Activated T-cell treated with anti-CD3 and anti-CD28 coated beads, Interleukin-2, amount 50 U/mL, for 72 hours (primary cell): Measurements from ENCODE around the gene FRMD4B. TPM values are rescaled to one million over a fixed set of nuclear protein-coding genes. Genes with fewer than 3 reads are reported as not detected.

Experiments
- ATAC-seq, 2 donors: fragments of 150-1000 bp; cut with Tn5 transposase; replicated peaks in 1 of 2; 2 replicates each; pipeline ENCODE4 v1.10.0; 2021; ENCODE audit warnings: moderate library complexity in 2 of 2, mild to moderate bottlenecking in 1 of 2
- DNase-seq, 2 donors: peaks; one replicate each; pipeline ENCODE4 v3.0.0; 2021 to 2022; ENCODE audit warnings: mixed read lengths in 1 of 2
- H3K27ac Mint-ChIP-seq: one replicate; pipeline ENCODE4 v1.8.0; 2022; ENCODE audit warnings: mild to moderate bottlenecking, moderate library complexity, mixed read lengths
- H3K27me3 Mint-ChIP-seq: one replicate; pipeline ENCODE4 v1.8.0; 2022; ENCODE audit warnings: low read depth, mixed read lengths
- H3K36me3 Mint-ChIP-seq, 2 donors: one replicate each; pipeline ENCODE4 v1.8.0; 2022; ENCODE audit warnings: mixed read lengths in 2 of 2, mild to moderate bottlenecking in 1 of 2; ENCODE audit not compliant: insufficient read depth in 2 of 2
- H3K4me1 Mint-ChIP-seq: one replicate; pipeline ENCODE4 v1.8.0; 2022; ENCODE audit warnings: low read depth, mixed read lengths
- H3K4me3 Mint-ChIP-seq, 2 donors: one replicate each; pipeline ENCODE4 v1.8.0; 2022; ENCODE audit warnings: mild to moderate bottlenecking in 2 of 2, mixed read lengths in 2 of 2, moderate library complexity in 2 of 2
- H3K9me3 Mint-ChIP-seq, 2 donors: one replicate each; pipeline ENCODE4 v1.8.0; 2022; ENCODE audit warnings: mixed read lengths in 2 of 2
- total RNA-seq, 2 donors: library from RNA; stranded (reverse); gene quantifications; one replicate each; pipeline ENCODE4 v1.2.3, GENCODE V29; 2022

Gene FRMD4B
- total RNA-seq, 2 donors from 2014 or later: 40.4 to 77.7 TPM

DNA sequence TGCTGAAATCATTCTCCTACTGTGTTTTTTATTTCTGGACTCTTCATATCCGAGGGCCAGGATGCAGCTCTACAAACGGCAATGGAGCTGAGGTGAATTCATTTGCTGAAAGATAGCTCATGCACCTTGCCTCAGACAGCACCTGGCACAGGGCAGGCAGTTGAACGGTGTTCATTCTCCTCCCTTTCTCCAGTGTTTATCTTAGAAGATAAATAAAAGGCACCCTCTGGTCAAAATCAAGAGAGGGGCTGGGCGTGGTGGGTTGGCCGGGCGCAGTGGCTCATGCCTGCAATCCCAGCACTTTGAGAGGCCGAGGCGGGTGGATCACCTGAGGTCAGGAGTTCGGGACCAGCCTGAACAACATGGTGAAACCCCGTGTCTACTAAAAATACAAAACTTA is 184.2 kb downstream of the FRMD4B start:
- Mint-ChIP-seq H3K9me3 (no peaks in the 10 kb centered on the region), H3K4me3 (peak overlapping the region in 1 of 2 donors; percentile 34), H3K4me1 (peaks cover 90% of the 10 kb centered on the region), H3K27me3 (no peaks in the 10 kb centered on the region), H3K36me3 (peaks cover 15 to 18% of the 10 kb centered on the region in 2 donors), H3K27ac (no peak overlapping the region)
- ATAC-seq (no peak), DNase-seq (no peak)

DNA sequence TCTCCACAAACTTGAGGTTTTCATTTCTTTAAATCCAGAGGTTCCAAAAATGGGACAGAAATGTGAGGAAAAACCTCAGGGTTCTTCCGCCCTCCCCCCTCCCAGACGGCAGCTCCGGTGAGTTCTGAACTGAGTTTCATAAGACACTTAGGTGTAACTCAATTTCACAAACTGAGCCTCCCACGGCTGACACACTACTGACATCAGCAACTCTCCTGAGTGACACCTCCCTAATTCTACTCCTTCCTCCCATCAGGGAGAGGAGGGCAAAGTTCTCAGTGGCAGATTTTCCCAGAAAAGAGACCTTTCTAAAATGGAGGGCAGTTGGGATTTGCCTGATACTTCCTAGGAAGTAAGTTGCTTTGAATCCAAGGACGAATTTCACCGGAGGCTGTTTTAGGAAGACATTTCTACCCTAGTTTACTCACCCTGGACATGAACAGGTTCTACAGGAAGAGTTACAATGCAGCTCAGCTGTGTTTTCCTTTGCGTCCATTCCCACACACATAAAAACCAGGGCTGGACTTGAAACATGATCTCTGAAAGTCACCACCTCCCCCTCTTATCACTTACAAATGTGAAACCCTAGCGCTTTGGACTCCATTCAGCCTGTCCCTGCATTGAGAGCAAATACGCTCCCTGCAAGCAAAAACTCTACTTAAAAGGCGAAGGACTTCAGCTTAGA is 185.4 kb downstream of the FRMD4B start:
- peak overlapping the region; percentile 94 to 99 for H3K4me3 Mint-ChIP-seq
- peak overlapping the region; percentile 100 for H3K27ac Mint-ChIP-seq
- H3K36me3 Mint-ChIP-seq: peaks cover 18 to 25% of the 10 kb centered on the region in 2 donors
- DNase-seq (peak; percentile 56 to 68), ATAC-seq (peak; percentile 19 to 38)
- no peaks in the 10 kb centered on the region for H3K9me3 Mint-ChIP-seq
- no peaks in the 10 kb centered on the region for H3K27me3 Mint-ChIP-seq
- H3K4me1 Mint-ChIP-seq: peaks cover 84% of the 10 kb centered on the region

DNA sequence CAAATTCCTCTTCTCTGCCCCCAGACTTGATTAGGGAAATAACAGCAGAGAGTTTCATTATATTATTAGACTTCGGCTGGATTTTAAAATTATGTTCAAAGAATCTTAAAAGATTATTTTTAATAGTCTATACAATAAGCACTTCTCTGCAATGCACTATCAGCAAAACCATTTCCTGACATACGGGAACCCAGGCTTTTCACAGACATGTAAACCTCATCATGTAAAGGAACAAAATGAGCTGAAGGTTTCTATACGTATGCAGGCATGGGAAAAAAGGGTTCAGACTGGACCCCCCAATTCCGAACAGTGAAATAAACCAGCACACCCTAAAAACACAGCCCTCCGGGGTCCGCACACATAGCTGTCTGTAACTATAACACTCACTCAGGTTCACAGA is 185.9 kb downstream of the FRMD4B start:
- Mint-ChIP-seq H3K27ac (peak overlapping the region; percentile 100), H3K36me3 (peaks cover 21 to 31% of the 10 kb centered on the region in 2 donors), H3K4me3 (peak overlapping the region; percentile 94 to 99), H3K4me1 (peaks cover 78% of the 10 kb centered on the region), H3K27me3 (no peaks in the 10 kb centered on the region), H3K9me3 (no peaks in the 10 kb centered on the region)
- no peak for DNase-seq
- no peak for ATAC-seq

GRCh38 chr3:69197922-69198530 is 187.9 kb downstream of the FRMD4B start:
- no peaks in the 10 kb centered on the region for H3K27me3 Mint-ChIP-seq
- H3K27ac Mint-ChIP-seq: peak overlapping the region; percentile 100
- peaks cover 66% of the 10 kb centered on the region for H3K4me1 Mint-ChIP-seq
- H3K4me3 Mint-ChIP-seq: peak overlapping the region; percentile 94 to 99
- no peaks in the 10 kb centered on the region for H3K9me3 Mint-ChIP-seq
- DNase-seq (peak; percentile 44 to 49), ATAC-seq (peak; percentile 79 to 81)
- H3K36me3 Mint-ChIP-seq: peaks cover 33 to 45% of the 10 kb centered on the region in 2 donors

DNA sequence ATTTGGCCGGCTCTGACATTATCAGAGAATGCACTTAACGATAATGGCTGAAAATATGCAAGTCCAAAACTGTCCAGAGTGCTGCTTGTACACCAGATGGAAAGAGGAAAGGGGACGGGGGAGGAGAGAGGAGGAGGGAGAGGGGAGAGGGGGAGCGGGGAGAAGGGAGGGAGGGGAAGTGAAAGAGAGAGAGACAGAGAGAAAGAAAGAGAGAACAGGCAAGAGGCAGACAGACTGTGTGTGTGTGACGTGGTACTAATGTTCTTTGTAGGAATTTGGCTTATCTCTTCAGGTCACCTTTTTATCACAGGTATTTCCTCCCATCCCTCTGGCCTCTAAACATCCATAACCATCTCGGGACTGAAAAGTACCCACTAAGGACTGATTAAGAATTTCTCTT is 188.4 kb downstream of the FRMD4B start:
- DNase-seq (no peak), ATAC-seq (no peak)
- Mint-ChIP-seq H3K4me3 (peak overlapping the region; percentile 94 to 99), H3K4me1 (peaks cover 60% of the 10 kb centered on the region), H3K27ac (peak overlapping the region; percentile 85), H3K9me3 (no peaks in the 10 kb centered on the region), H3K27me3 (no peaks in the 10 kb centered on the region), H3K36me3 (peaks cover 33 to 48% of the 10 kb centered on the region in 2 donors)

GRCh38 chr3:69196876-69197275 is 189.0 kb downstream of the FRMD4B start:
- Mint-ChIP-seq H3K4me3 (peak overlapping the region; percentile 94 to 99), H3K27me3 (no peaks in the 10 kb centered on the region), H3K36me3 (peaks cover 33 to 52% of the 10 kb centered on the region in 2 donors), H3K27ac (peak overlapping the region; percentile 85), H3K4me1 (peaks cover 55% of the 10 kb centered on the region), H3K9me3 (no peaks in the 10 kb centered on the region)
- no peak for ATAC-seq
- DNase-seq: no peak

- DNase-seq: no peak
- H3K27me3 Mint-ChIP-seq: no peaks in the 10 kb centered on the region
- H3K36me3 Mint-ChIP-seq: peaks cover 39 to 67% of the 10 kb centered on the region in 2 donors
- H3K4me1 Mint-ChIP-seq: peaks cover 44% of the 10 kb centered on the region
- H3K27ac Mint-ChIP-seq: no peak overlapping the region
- H3K9me3 Mint-ChIP-seq: no peaks in the 10 kb centered on the region
- no peak for ATAC-seq
- no peak overlapping the region for H3K4me3 Mint-ChIP-seq
These were observed 191.3 kb downstream of the FRMD4B start for GRCh38 chr3:69194431-69195165.

DNA sequence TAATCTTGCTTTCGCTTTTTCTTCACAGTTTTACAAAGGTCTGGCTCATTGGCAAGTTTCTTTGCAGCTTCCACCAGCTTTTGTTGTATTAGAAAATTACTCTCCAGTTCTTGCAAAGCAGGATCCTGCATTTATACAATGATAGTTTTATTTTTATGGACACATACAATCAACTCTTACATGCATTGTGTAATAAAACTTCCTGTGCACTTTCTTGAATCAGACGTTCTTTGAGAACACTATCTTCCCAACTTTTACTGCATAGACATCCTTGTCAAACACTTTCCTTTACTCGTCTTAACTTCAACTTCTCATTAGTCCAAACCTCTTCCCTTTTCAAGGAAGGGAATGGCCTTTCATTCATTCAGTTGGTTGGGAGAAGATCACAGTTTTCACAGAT is 192.1 kb downstream of the FRMD4B start:
- peak overlapping the region; percentile 28 for H3K27ac Mint-ChIP-seq
- H3K27me3 Mint-ChIP-seq: no peaks in the 10 kb centered on the region
- no peaks in the 10 kb centered on the region for H3K9me3 Mint-ChIP-seq
- peaks cover 37% of the 10 kb centered on the region for H3K4me1 Mint-ChIP-seq
- H3K36me3 Mint-ChIP-seq: peaks cover 36 to 69% of the 10 kb centered on the region in 2 donors
- peak overlapping the region in 1 of 2 donors; percentile 30 for H3K4me3 Mint-ChIP-seq
- no peak for DNase-seq
- no peak for ATAC-seq

GRCh38 chr3:69191516-69191915 is 194.4 kb downstream of the FRMD4B start:
- peaks cover 14% of the 10 kb centered on the region for H3K4me1 Mint-ChIP-seq

GRCh38 chr3:69189487-69189886 is 196.4 kb downstream of the FRMD4B start:
- DNase-seq (no peak), ATAC-seq (no peak)
- Mint-ChIP-seq H3K27me3 (no peaks in the 10 kb centered on the region), H3K27ac (no peak overlapping the region), H3K4me3 (no peak overlapping the region), H3K9me3 (no peaks in the 10 kb centered on the region), H3K4me1 (peaks cover 11% of the 10 kb centered on the region), H3K36me3 (peaks cover 22 to 60% of the 10 kb centered on the region in 2 donors)

More at GRCh38 chr3:69191516-69191915, 194.4 kb downstream of the FRMD4B start:
- no peaks in the 10 kb centered on the region for H3K9me3 Mint-ChIP-seq
- peaks cover 25 to 72% of the 10 kb centered on the region in 2 donors for H3K36me3 Mint-ChIP-seq
- no peaks in the 10 kb centered on the region for H3K27me3 Mint-ChIP-seq
- DNase-seq (no peak), ATAC-seq (no peak)
- H3K4me3 Mint-ChIP-seq: no peak overlapping the region
- no peak overlapping the region for H3K27ac Mint-ChIP-seq

DNA sequence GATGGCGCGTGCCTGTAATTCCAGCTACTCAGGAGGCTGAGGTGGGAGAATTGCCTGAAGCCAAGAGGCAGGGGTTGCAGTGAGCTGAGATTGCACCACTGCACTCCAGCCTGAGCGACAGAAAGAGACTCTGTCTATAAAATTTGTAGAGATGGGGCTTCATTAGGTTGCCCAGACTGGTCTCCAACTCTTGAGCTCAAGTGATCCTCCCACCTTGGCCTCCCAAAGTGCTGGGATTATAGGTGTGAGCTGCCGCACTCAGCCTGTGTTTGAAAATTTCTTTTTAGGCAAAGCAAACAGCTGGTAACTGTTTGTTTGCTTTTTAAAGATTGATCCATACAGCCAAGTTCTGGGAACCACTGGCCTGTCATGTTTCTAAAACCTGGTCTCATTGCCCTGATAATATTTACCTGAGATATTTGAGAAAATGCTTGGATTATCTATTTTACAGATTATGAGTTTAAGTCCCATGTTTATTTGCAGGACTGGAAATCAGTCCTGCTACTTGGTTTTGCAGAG is 199.3 kb downstream of the FRMD4B start:
- Mint-ChIP-seq H3K36me3 (peaks cover 21 to 54% of the 10 kb centered on the region in 2 donors), H3K4me3 (no peak overlapping the region), H3K27ac (peak overlapping the region; percentile 42), H3K9me3 (no peaks in the 10 kb centered on the region), H3K4me1 (peaks cover 15% of the 10 kb centered on the region), H3K27me3 (no peaks in the 10 kb centered on the region)
- no peak for ATAC-seq
- no peak for DNase-seq

DNA sequence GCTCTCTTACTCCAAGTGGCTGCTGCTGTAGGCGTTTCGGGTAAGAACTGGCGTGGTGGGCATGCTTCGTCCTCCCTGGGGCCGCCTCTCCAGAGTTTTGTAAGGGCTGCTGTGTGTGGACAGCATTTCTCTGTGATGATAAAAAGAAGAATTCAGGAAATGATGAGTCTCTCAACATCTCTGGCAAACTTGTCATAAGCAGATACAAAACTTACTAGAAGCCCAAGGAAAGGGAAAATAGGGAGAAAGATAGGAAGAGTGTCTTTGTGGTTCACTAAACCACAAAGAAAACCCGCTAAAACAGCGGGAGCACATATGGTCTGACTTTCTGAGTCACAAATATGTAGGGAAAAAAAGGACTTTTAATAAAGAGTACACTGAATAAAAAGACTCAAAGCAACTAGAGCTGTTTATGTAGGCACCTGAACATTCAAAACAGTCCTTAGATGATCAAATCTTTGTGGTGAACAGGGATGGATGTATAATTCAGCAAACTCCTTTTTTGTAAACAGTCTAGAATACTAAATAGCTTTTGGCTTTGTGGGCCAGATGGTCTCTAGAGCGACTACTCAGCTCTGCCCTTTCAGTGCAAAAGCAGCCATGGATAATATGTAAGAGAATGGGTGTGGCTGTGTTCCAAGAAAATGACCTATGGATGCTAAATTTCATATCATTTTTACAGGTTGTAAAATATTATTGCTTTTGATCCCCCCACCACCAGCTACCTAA is 203.1 kb downstream of the FRMD4B start:
- Mint-ChIP-seq H3K4me1 (peaks cover 43% of the 10 kb centered on the region), H3K27me3 (no peaks in the 10 kb centered on the region), H3K27ac (peak overlapping the region; percentile 12), H3K9me3 (no peaks in the 10 kb centered on the region), H3K4me3 (peak overlapping the region in 1 of 2 donors; percentile 14), H3K36me3 (peaks cover 35 to 54% of the 10 kb centered on the region in 2 donors)
- ATAC-seq: peak; percentile 46 to 51
- DNase-seq: no peak
